Activated CD4-positive, alpha-beta T cell treated with anti-CD3 and anti-CD28 coated beads, Interleukin-2, Interleukin-6, amounts not matched to agents 100 ng/mL and 50 ng/mL, durations not matched to agents 16 hours and 8 hours (primary cell): Measurements from ENCODE around the gene RAVER1.
"Not testable (repeated sequence)": the region's sequence is repeated elsewhere in the genome, so short reads cannot be mapped to it uniquely, and the experiment has no call there.

Experiments used
- DNase-seq: peaks from one replicate; pipeline ENCODE4 v3.0.0-alpha.2; 2020

Gene RAVER1

DNA sequence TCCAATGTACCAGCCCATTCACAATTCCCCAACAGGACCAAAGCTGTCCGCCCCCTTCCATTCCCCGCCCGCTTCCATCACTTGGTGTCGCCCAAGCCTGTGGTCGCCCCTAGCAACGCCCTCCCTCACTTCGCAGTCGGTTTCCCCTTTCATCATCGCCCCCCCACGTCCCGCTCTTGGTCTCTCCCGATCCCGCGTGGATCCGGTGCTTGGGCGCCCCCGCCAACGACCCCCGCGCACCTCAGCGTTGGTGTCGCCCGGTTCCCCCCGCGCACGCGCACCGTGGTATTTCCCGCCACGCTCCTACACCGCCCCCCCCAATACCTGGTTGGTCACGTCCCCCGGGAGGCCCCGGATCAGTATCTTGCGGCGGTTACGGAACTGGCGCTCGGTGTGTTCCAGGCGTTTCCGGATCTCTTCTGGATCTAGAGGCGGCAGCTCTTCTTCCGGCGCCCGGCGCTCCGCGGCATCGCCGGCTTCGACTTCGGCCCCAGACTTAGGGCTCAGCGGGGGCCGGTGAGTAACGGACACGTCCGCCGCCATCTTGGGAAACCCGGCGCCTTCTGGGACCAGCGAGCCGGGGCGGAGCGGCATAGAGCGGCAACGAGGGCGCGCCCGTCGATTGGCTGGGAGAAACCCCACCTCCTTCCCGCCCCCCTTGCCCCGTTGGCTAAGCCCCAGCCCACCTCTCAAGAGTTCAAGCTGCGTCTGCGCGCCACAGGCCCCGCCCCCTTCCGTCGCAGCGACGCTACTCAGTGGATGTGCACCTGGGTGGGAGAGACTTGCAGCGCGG is at the start of gene RAVER1:
Gene RAVER1, minus strand, starts transcription at position 565 of the 793 bp plus-strand sequence. Its CDS starts 22 bp downstream, at position 543.
- peak; percentile 99 for DNase-seq

GRCh38 chr19:10383223-10383499 is 49.8 kb upstream of the RAVER1 start:
- DNase-seq, result not testable (repeated sequence)

GRCh38 chr19:10380313-10381102 is 47.2 kb upstream of the RAVER1 start, which contains the start of gene TYK2:
Gene TYK2, minus strand, starts transcription at chr19:10380572. Its CDS starts 2,166 bp downstream, at chr19:10378406.
- DNase-seq, result peak; percentile 98

- no peak for DNase-seq
Observed at GRCh38 chr19:10379880-10380312, 46.6 kb upstream of the RAVER1 start.

GRCh38 chr19:10378124-10378523 is 44.8 kb upstream of the RAVER1 start:
- DNase-seq, result no peak

- DNase-seq, result not testable (repeated sequence)
Observed at GRCh38 chr19:10377140-10377640, 43.9 kb upstream of the RAVER1 start.

DNA sequence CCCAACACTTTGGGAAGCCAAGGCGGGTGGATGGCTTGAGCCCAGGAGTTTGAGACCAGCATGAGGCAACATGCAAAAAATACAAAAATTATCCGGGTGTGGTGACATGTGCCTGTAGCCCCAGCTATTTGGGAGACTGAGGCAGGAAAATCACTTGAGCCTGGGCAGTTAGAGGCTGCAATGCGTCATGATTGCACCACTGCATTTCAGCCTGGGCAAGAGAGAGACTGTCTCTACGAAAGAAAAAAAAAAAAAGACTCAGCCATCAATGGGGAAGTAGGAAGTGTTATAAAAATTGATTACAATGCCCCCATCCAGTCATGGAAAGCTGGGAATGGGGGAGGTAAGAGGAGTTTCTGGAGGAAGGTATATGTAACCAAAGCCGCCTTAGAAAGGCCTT is 41.6 kb upstream of the RAVER1 start:
- DNase-seq, result no peak

DNA sequence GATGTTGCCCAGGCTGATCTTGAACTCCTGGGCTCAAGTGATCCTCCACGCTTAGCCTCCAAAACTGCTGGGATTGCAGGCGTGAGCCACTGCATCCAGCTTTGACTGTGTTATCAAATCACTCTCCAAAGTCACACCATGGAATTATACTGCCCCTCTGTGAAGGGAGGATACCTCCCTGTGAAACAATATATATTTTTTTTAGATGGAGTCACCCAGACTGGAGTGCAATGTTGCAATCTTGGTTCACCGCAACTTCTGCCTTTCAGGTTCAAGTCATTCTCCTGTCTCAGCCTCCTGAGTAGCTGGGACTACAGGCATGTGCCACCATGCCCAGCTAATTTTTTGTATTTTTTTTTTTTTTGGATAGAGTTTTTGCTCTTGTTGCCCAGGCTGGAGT is 39.4 kb upstream of the RAVER1 start:
- DNase-seq, result no peak

- DNase-seq, result no peak
Observed at GRCh38 chr19:10368101-10368803, 34.9 kb upstream of the RAVER1 start.

DNA sequence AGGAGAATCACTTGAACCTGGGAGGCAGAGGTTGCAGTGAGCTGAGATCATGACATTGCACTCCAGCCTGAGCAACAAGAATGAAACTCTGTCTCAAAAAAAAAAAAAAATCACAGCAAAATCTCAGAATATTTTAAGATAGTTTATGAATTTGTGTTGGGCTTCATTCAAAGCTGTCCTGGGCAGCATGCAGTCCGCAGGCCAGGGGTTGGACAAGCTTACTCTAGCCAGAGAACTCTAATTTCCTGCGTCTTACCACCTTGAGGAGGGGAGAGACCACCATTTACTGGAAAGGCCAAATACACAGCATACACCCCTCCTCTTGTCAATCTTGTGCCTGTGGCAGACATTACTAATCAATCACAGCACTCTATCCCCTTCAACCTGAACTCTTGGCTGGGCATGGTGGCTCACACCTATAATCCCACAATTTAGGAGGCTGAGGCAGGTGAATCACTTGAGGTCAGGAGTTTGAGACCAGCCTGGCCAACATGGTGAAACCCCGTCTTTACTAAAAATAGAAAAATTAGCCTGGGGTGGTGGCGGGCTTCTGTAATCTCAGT is 33.7 kb upstream of the RAVER1 start:
- not testable (repeated sequence) for DNase-seq

DNA sequence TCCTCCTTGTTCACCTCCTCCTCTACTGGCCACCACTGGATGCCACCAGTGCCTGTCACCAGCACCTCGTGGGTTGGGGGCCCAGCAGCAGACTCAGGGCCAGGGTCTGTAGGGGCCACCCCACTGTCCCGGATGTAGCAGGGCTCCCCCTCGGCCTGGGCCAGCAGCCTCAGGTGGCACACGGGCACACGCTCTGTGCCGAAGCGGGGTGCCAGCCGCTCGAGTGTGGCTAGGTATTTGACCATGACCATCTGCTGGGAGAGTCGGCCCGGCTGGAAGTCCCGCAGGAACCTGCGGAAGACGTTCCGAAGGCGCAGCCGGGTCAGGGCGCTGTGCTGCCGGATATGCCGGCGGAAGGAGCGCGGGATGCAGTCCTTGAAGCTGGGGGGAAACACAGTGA is 32.2 kb upstream of the RAVER1 start:
- no peak for DNase-seq

- no peak for DNase-seq
Observed at GRCh38 chr19:10364644-10365043, 31.3 kb upstream of the RAVER1 start.

GRCh38 chr19:10363789-10364281 is 30.5 kb upstream of the RAVER1 start:
- no peak for DNase-seq

GRCh38 chr19:10362259-10362658 is 28.9 kb upstream of the RAVER1 start:
- no peak for DNase-seq

DNA sequence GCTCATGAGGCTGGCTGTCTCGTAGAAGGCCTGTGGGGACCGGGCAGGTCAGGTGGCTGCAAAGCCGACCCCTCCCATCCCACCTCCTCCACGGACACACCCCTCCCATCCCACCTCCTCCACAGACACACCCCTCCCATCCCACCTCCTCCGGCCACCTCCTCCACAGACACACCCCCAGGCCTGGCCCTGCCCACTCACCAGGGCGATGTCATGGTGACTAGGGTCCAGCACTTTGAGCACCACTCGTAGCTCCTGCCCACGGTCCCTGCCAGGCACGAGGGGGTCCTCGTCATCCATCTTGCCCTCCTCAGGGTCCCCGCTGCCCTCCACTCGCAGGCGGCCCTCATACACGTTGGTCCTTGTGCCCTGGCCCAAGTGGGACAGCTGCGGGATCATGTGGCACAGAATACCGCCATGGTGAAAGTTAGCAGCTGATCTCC is 28.3 kb upstream of the RAVER1 start:
- no peak for DNase-seq

GRCh38 chr19:10356431-10356830 is 23.1 kb upstream of the RAVER1 start:
- no peak for DNase-seq

DNA sequence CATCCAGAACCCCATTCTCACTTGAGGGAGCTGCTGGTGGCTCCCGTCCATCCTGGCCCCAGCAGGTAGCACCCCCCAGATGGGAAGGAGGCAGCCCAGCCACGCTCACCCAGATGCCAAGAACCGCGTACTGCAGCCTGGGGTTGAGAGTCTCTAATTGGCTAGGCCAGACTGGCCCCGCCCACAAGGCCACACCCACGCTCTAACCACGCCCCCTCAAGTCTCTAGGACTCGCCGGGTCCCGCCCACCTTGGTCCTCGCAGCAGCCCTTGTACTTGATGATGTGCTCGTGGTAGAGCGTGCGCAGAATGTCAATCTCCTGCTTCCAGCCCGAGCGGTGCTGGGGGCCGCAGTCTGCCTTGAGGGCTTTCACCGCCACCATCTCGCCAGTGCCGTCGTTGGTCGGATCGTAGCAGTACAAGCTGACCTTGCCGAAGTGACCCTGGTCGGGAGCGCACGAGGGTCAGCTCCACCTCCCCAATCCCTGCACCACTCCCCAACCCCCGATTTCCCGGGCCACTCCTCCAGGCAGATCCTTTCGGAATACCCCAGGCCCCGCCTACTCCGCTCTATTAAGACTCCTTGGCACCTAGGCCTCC is 20.6 kb upstream of the RAVER1 start:
- peak; percentile 58 for DNase-seq

DNA sequence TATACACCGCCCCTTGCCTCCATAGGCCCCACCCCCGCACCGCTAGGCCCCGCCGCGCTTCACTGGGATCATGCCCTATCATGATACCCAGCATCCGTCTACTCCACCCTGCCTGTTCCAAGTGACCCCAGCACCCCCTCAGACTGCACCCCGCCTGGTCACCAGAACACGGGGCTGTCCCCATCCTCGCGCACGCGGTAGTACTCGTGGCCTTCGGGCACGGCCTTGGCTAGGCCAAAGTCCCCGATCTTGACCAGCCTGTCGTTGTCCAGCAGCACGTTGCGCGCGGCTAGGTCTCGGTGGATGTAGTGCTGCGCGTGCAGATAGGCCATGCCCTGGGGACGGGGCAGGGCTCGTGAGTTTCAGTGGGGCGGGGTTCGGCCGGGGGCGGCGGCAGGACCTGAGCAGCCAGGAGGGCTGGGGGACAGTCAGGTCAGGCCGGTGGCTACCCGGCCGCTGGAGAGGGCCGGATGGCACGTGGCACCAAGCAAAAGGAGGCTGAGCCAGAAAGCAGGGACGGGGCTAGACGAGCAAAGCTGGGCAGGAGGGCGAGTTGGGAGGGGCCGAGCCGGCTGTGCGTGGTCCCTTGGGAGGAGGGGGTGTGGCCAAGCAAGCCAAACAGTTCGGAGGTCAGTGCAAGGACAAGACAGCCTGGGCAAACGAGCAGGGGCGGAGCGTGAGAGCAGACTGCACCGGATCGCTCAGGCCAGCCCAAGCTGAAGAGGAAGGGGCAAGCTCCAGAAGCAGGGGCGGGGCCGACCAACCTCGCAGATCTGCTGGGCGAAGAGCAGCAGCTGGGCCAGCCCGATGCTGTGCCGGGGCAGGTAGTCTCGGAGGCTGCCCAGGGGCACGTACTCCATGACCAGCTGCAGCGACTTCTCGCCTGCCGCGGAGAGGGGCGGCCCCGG is 19.7 kb upstream of the RAVER1 start:
- no peak for DNase-seq

GRCh38 chr19:10346509-10346908 is 13.2 kb upstream of the RAVER1 start:
- DNase-seq, result no peak

GRCh38 chr19:10344780-10345179 is 11.5 kb upstream of the RAVER1 start:
- no peak for DNase-seq

GRCh38 chr19:10343495-10343894 is 10.2 kb upstream of the RAVER1 start:
- DNase-seq, result no peak
